Progenitor cell of endocrine pancreas (in vitro differentiated cells): ENCODE results near the gene MYO9A. TPM values are rescaled to one million over a fixed set of nuclear protein-coding genes. Genes with fewer than 3 reads are reported as not detected.

Experiments
- DNase-seq: peaks from one replicate; pipeline ENCODE4 v3.0.0; 2021; ENCODE audit warnings: low spot score; ENCODE audit not compliant: unreplicated experiment
- H3K27ac Mint-ChIP-seq: 2 replicates; pipeline ENCODE4 v1.8.0; 2021; ENCODE audit warnings: mild to moderate bottlenecking, moderate library complexity, mixed read lengths
- H3K27me3 Mint-ChIP-seq: 2 replicates; pipeline ENCODE4 v1.8.0; 2021; ENCODE audit warnings: mixed read lengths
- H3K36me3 Mint-ChIP-seq: 2 replicates; pipeline ENCODE4 v1.8.0; 2022; ENCODE audit warnings: mixed read lengths; ENCODE audit not compliant: insufficient read depth
- H3K4me1 Mint-ChIP-seq: 2 replicates; pipeline ENCODE4 v1.8.0; 2021; ENCODE audit warnings: low read depth, mixed read lengths
- H3K4me3 Mint-ChIP-seq: 2 replicates; pipeline ENCODE4 v1.8.0; 2021; ENCODE audit warnings: low read depth, mild to moderate bottlenecking, moderate library complexity, mixed read lengths
- H3K9me3 Mint-ChIP-seq: 2 replicates; pipeline ENCODE4 v1.8.0; 2021; ENCODE audit warnings: low read depth, mixed read lengths
- total RNA-seq: library from RNA; stranded (reverse); gene quantifications from 2 replicates; pipeline ENCODE4 v1.2.1, GENCODE V29; 2021
- TF ChIP-seq, protein P1 (sequence below): fragments of 200-600 bp; sonication (generic); IDR thresholded peaks from one replicate; pipeline ENCODE4 v1.5.0; 2021; ENCODE audit warnings: antibody characterized with exemption, mild to moderate bottlenecking; ENCODE audit not compliant: unreplicated experiment

MYO9A gene
- total RNA-seq, 1 donor from 2014 or later, result 32.0 TPM

DNA sequence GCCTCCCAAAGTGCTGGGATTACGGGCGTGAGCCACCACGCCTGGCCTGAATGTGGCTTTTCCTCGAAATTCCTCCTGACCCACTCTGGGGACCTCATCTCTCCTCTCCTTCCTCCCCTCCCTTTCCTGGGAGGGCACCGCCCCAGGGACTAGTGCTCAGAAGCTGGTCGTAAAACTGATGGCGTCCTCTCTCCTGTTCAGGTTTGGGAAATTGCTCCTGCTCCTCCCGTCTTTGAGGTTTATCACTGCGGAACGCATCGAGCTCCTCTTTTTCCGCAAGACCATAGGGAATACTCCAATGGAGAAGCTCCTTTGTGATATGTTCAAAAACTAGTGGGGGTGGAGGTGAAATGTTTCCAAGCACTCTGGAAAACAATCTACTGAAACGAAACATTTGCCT lies 300.6 kb downstream of the MYO9A start:
- TF ChIP-seq, protein P1, sequence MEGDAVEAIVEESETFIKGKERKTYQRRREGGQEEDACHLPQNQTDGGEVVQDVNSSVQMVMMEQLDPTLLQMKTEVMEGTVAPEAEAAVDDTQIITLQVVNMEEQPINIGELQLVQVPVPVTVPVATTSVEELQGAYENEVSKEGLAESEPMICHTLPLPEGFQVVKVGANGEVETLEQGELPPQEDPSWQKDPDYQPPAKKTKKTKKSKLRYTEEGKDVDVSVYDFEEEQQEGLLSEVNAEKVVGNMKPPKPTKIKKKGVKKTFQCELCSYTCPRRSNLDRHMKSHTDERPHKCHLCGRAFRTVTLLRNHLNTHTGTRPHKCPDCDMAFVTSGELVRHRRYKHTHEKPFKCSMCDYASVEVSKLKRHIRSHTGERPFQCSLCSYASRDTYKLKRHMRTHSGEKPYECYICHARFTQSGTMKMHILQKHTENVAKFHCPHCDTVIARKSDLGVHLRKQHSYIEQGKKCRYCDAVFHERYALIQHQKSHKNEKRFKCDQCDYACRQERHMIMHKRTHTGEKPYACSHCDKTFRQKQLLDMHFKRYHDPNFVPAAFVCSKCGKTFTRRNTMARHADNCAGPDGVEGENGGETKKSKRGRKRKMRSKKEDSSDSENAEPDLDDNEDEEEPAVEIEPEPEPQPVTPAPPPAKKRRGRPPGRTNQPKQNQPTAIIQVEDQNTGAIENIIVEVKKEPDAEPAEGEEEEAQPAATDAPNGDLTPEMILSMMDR, result no peak
- peaks cover 7% of the 10 kb centered on the region for H3K36me3 Mint-ChIP-seq
- H3K4me1 Mint-ChIP-seq, result no peaks in the 10 kb centered on the region
- no peak for DNase-seq
- H3K9me3 Mint-ChIP-seq, result peaks cover 17% of the 10 kb centered on the region
- peaks cover 3% of the 10 kb centered on the region for H3K27me3 Mint-ChIP-seq
- no peak overlapping the region for H3K27ac Mint-ChIP-seq
- H3K4me3 Mint-ChIP-seq, result no peak overlapping the region

DNA sequence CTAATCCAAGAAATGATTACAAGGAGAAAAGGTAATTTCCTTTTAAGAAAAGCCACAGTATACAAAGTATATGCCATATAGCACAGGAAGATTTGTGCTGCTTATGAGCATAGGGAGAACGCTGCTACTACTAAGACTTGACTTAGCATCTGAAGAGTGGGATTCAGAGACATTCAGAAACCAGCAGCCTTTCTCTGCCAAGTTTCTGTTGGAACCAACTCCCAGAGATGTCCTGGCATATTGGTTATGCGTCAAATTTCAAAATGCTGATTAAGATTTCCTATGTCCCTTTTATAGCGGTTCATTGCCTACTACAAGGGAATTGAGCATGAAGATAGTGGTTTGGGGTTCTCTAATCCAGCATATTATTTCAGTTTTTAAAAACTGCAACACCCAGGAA lies 302.6 kb downstream of the MYO9A start:
- Mint-ChIP-seq H3K36me3 (peaks cover under 1% of the 10 kb centered on the region), H3K27me3 (peaks cover 3% of the 10 kb centered on the region), H3K27ac (no peak overlapping the region), H3K9me3 (peaks cover 10% of the 10 kb centered on the region), H3K4me1 (no peaks in the 10 kb centered on the region), H3K4me3 (no peak overlapping the region)
- TF ChIP-seq, protein P1, result no peak
- DNase-seq, result no peak

DNA sequence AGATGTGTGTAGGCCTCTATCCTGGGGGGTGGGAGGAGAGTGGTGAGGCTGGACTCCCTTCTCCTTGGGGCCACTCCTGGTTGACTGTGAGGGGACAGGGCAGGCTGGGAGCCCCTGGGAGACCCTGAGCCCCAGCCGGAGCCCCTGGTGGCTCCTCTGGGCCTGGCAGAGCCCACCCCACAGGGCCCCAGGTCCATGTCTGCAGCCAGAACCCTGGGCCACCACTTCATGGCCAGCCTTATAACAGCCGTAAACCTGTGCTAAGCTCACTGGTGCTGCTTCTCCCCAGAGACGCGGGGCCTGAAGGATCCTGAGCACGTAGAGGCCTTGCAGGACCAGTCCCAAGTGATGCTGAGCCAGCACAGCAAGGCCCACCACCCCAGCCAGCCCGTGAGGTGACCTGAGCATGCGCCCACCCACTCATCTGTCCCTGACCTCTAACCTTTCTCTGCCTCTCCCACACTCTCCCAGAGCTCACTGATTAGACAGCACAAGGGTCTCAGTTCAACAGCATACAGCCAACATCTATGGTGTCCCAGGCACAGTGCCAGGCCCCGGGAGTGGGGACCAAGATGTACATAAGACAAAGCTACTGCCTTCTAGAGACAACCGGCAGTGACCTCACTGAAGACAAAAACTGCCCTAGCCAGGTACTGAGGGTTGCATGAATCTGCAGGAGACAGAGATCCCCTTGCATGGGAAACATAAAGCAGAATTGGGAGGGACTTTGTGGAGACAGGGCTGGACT lies 304.1 kb downstream of the MYO9A start:
- Mint-ChIP-seq H3K27me3 (peaks cover 6% of the 10 kb centered on the region), H3K36me3 (no peaks in the 10 kb centered on the region), H3K9me3 (peaks cover 6% of the 10 kb centered on the region), H3K4me3 (no peak overlapping the region), H3K4me1 (no peaks in the 10 kb centered on the region), H3K27ac (no peak overlapping the region)
- TF ChIP-seq, protein P1, result no peak
- no peak for DNase-seq

DNA sequence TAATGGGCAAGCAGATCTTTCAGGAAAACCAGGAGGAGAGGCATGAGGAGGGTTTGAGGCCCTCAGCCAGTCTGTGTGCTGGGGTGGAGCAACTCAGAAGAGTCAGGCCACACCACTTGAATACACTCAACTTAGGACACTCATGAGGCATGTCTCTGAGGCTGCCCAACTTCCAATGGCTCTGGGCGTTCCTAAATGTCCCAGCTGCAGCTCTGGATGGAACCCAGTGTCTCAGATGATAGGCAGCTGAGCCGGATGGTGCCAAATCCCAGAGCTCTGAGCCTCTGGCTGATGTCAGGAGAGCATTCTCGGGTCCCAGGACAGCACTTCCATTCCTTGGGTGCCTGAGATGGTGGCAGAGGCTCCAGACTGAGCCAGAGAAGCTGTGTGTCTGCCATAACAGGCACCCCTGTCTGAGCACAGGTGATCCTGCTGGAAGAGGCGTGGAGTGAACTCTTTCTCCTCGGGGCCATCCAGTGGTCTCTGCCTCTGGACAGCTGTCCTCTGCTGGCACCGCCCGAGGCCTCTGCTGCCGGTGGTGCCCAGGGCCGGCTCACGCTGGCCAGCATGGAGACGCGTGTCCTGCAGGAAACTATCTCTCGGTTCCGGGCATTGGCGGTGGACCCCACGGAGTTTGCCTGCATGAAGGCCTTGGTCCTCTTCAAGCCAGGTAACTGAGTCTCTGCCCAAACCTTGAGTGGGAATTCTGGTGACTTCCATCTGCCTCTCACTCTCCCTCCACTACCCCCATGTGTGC lies 304.8 kb downstream of the MYO9A start:
- Mint-ChIP-seq H3K9me3 (peaks cover 2% of the 10 kb centered on the region), H3K4me3 (no peak overlapping the region), H3K4me1 (no peaks in the 10 kb centered on the region), H3K27me3 (peaks cover 10% of the 10 kb centered on the region), H3K36me3 (no peaks in the 10 kb centered on the region), H3K27ac (no peak overlapping the region)
- TF ChIP-seq, protein P1, result no peak
- DNase-seq, result no peak

DNA sequence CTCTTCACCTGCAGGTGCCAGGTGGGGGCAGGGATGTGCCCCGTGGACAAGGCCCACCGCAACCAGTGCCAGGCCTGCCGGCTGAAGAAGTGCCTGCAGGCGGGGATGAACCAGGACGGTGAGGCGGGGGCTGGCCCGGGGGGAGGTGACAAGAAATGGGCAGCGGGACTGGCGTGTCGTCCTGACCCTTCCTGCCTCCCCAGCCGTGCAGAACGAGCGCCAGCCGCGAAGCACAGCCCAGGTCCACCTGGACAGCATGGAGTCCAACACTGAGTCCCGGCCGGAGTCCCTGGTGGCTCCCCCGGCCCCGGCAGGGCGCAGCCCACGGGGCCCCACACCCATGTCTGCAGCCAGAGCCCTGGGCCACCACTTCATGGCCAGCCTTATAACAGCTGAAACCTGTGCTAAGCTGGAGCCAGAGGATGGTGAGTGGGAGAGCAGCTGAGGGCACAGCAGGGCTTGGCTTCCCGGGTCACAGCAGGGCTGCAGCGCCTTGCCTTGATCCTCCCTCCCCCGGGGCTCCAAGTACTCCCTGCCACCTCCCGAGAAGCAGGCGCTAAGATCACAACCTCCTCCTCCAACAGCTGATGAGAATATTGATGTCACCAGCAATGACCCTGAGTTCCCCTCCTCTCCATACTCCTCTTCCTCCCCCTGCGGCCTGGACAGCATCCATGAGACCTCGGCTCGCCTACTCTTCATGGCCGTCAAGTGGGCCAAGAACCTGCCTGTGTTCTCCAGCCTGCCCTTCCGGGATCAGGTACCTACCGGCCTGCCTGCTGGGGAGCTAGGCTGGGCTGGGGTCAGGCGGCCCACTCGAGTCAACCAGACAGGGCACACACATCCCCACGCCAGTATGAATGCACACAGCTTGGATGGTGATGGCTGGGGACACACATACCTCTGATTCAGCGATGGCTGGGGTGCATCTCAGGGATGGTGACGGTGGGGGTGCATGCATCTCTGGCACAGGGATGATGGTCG lies 305.9 kb downstream of the MYO9A start:
- H3K9me3 Mint-ChIP-seq, result no peaks in the 10 kb centered on the region
- H3K4me3 Mint-ChIP-seq, result no peak overlapping the region
- peaks cover 20% of the 10 kb centered on the region for H3K27me3 Mint-ChIP-seq
- TF ChIP-seq, protein P1, result no peak
- no peak overlapping the region for H3K27ac Mint-ChIP-seq
- H3K36me3 Mint-ChIP-seq, result no peaks in the 10 kb centered on the region
- peaks cover 3% of the 10 kb centered on the region for H3K4me1 Mint-ChIP-seq
- DNase-seq, result no peak
